T-helper 2 cell treated with Interferon-gamma antibody and Interleukin-4, amounts not matched to agents 5 μg/mL and 100 μg/mL, for 36 hours (primary cell): ENCODE data around the gene TPRG1L.
A peak's percentile ranks its signal among the peaks of the same experiment; 100 is the strongest.
"Not testable (repeated sequence)": the region's sequence is repeated elsewhere in the genome, so short reads cannot be mapped to it uniquely, and the experiment has no call there.

Source experiments
- DNase-seq: peaks from one replicate; pipeline ENCODE4 v3.0.0; 2021; ENCODE audit warnings: low spot score
- H3K27ac Mint-ChIP-seq: one replicate; pipeline ENCODE4 v1.8.0; 2021; ENCODE audit warnings: mild to moderate bottlenecking, mixed read lengths
- H3K27me3 Mint-ChIP-seq: one replicate; pipeline ENCODE4 v1.8.0; 2021; ENCODE audit warnings: low read depth, mixed read lengths
- H3K36me3 Mint-ChIP-seq: one replicate; pipeline ENCODE4 v1.8.0; 2021; ENCODE audit warnings: low read depth, mixed read lengths
- H3K4me1 Mint-ChIP-seq: one replicate; pipeline ENCODE4 v1.8.0; 2021; ENCODE audit warnings: low read depth, mixed read lengths
- H3K4me3 Mint-ChIP-seq: one replicate; pipeline ENCODE4 v1.8.0; 2022; ENCODE audit warnings: mild to moderate bottlenecking, moderate library complexity, mixed read lengths
- H3K9me3 Mint-ChIP-seq: one replicate; pipeline ENCODE4 v1.8.0; 2021; ENCODE audit warnings: mixed read lengths

Gene TPRG1L

DNA sequence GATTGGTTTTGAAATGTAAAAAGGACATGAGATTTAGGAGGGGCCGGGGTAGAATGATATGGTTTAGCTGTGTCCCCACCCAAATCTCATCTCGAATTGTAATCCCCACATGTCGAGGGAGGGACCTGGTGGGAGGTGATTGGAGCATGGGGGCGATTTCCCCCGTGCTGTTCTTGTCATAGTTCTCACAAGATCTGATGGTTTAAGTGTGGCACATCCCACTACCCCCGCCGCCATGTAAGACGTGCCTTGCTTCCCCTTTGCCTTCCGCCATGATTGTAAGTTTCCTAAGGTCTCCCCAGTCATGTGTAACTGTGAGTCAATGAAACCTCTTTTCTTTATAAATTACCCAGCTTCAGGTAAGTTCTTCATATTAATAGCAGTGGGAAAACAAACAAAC, 2.7 kb upstream of the TPRG1L start:
- H3K4me3 Mint-ChIP-seq, DNase-seq, H3K36me3 Mint-ChIP-seq, H3K27me3 Mint-ChIP-seq, H3K27ac Mint-ChIP-seq, H3K9me3 Mint-ChIP-seq: not testable (repeated sequence)
- peaks cover 21% of the 10 kb centered on the region for H3K4me1 Mint-ChIP-seq

DNA sequence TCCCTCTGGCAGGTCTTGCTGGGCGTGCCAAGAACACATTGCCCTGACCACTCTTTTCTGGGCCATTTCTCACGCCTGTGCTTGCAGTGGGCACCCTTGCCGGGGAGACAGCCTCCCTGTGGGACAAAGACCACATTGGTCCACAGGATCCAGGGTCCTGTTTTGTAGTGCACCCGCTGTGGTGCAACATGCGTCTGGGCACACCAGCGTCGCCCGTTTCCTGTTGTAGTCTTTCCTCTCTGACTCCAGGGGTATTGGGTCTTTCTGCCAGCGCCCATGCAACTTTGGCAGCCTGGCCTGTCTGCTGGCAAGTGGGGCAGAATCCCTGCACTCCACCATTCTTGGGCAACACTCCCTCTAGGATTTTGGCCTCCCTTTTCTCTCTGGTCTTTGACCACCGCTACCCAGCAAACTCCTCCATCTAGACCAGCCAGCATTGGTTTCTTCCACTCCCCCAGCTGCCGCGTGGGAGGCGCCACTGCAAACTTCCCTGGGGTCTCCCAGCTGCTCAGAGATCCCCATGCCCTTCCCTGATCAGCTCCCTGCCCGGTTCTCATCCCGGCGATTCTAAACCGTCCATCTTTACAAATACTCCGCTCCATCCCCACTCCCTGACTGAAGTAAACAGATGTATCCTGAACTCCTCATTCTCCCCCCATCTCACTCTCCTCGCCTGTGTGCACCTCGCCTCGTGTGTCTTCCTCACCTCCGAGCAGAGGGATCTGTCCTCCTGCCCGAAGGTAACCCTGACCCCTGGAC, 1.2 kb upstream of the TPRG1L start:
- Mint-ChIP-seq H3K27ac (peak overlapping the region; percentile 96), H3K4me3 (peak overlapping the region; percentile 89), H3K9me3 (no peaks in the 10 kb centered on the region), H3K4me1 (peaks cover 21% of the 10 kb centered on the region), H3K36me3 (peaks cover 1% of the 10 kb centered on the region), H3K27me3 (peaks cover 9% of the 10 kb centered on the region)
- DNase-seq = no peak

DNA sequence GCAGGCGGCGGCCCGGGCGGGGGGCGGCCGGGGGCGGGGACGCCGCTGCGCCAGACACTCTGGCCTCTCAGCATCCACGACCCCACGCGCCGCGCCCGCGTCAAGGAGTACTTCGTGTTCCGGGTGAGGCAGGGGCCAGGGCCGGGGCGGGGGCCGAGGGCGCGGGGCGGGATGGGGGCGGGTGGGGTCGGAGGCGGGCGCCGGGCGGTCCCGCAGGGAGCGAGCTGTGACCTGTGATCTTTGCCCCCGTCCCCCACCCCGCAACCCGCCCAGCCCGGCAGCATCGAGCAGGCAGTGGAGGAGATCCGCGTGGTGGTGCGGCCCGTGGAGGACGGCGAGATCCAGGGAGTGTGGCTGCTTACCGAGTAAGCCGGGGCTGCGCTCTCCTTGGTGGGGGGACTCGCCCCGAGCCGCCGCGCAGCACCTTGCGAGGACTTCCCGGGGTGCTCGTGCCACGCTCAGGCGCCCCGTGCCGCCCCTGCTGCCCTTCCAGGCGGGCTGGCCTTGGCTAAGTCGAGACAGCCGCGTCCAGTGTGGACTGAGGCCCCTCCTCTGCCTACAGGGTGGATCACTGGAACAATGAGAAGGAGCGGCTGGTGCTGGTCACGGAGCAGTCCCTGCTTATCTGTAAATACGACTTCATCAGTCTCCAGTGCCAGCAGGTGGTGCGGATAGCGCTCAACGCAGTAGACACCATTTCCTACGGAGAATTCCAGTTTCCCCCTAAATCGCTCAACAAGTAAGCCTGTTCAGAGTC, 514 bp downstream of the TPRG1L start:
- Mint-ChIP-seq H3K36me3 (peaks cover 1% of the 10 kb centered on the region), H3K4me3 (peak overlapping the region; percentile 89), H3K9me3 (no peaks in the 10 kb centered on the region), H3K27me3 (peaks cover 9% of the 10 kb centered on the region), H3K27ac (peak overlapping the region; percentile 96), H3K4me1 (peaks cover 19% of the 10 kb centered on the region)
- no peak for DNase-seq

DNA sequence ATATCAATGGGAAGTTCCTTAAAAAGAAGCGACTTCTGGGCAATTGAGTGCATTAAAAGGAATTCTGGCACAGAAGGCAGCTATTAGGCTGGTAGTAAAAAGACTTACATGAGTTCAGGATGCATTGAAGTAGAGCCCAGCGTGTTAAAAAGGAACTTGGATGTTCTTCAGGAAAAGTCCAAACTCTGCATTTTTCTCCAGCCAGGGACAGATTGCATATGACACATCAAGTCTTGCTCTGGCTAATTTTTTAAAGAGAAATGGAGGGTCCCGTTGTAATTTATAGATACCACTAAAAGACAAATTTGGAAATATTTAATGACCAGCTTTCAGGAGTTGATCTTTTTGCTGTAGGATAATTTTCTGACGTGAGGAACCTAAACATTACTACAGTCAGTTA, 1.2 kb downstream of the TPRG1L start:
- H3K4me1 Mint-ChIP-seq = peaks cover 19% of the 10 kb centered on the region
- H3K36me3 Mint-ChIP-seq = peaks cover 1% of the 10 kb centered on the region
- peak overlapping the region; percentile 19 for H3K27ac Mint-ChIP-seq
- H3K4me3 Mint-ChIP-seq = peak overlapping the region; percentile 89
- DNase-seq = no peak
- H3K27me3 Mint-ChIP-seq = peaks cover 9% of the 10 kb centered on the region
- H3K9me3 Mint-ChIP-seq = no peaks in the 10 kb centered on the region

DNA sequence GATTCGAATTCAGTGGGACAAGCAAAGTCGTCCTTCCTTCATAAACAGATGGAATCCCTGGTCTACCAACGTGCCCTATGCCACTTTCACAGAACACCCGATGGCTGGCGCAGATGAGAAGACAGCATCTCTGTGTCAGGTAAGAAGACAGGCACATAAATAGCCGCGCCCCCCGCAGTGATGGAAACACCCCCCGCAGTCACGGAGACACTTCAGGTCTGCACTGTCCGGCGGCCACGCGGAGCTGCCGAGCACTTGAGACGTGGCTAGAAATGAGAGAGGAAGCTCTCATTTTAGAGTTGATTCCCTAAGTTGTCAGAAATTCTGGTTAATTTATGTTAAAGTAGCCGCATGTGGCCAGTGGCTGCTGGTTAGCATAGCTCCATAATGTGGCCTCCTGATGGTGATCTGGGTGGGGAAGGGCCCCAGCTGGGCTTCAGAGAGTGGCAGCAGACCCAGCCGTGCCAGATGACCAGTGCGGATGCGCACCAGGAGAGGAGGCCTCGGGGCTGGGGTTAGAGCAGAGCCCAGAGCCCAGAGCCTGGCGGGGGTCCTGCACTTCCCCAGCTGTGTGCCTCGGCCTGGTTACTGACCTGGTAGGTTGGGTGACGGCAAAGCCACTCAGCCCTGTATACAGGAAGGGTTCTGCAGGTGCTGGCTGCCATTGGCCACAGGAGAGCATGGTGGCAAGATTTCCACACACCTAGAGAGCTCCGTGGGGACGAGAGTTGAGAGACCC, 2.9 kb downstream of the TPRG1L start:
- H3K9me3 Mint-ChIP-seq = no peaks in the 10 kb centered on the region
- no peak for DNase-seq
- H3K36me3 Mint-ChIP-seq = peaks cover 1% of the 10 kb centered on the region
- peaks cover 16% of the 10 kb centered on the region for H3K4me1 Mint-ChIP-seq
- no peak overlapping the region for H3K4me3 Mint-ChIP-seq
- H3K27ac Mint-ChIP-seq = no peak overlapping the region
- H3K27me3 Mint-ChIP-seq = peaks cover 9% of the 10 kb centered on the region

DNA sequence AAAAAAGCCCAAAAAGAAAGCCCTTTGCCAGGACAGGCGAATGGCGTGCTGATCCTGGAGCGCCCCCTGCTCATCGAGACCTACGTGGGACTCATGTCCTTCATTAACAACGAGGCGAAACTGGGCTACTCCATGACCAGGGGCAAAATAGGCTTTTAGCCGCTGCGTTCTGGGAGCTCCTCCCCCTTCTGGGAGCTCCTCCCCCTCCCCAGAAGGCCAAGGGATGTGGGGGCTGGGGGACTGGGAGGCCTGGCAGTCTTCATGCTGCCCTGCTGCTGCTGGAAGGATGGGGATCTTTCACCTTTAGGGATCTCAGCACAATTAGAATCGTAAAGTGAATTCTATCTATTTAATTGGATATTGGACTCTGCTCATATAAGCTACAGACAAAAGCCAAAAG, 3.6 kb downstream of the TPRG1L start:
- Mint-ChIP-seq H3K4me1 (peaks cover 14% of the 10 kb centered on the region), H3K36me3 (peaks cover 3% of the 10 kb centered on the region), H3K27me3 (peaks cover 7% of the 10 kb centered on the region), H3K4me3 (no peak overlapping the region), H3K9me3 (no peaks in the 10 kb centered on the region), H3K27ac (no peak overlapping the region)
- no peak for DNase-seq

DNA sequence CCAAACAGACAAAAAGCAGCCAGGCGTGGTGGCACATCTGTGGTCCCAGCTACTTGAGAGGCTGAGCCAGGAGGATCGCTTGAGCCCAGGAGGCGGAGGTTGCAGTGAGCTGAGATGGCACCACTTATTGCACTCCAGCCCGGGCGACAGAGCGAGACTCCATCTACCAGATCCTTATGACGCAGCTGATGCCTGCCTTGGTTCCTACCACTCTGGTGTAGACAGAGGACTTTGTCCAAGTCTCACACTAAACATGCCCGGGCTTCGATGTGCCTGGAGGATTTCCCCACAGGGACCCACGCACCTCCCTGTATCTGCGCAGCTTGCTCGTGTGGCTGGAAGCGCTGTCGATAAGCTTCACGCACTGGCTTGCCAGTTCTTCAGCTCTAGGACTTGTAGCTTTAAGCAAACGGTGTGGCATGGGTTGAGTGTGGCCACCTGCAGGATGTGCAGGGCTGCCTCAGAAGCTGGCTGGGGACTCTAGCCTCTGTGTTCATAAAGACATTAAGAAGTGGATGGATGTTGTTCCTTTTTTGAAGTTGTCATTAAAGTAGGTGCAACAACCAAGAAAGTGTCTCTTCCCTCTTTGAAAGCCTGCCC, 4.8 kb downstream of the TPRG1L start:
- DNase-seq = no peak
- Mint-ChIP-seq H3K27me3 (no peaks in the 10 kb centered on the region), H3K4me3 (no peak overlapping the region), H3K9me3 (no peaks in the 10 kb centered on the region), H3K27ac (no peak overlapping the region), H3K4me1 (peaks cover 5% of the 10 kb centered on the region), H3K36me3 (peaks cover 3% of the 10 kb centered on the region)

DNA sequence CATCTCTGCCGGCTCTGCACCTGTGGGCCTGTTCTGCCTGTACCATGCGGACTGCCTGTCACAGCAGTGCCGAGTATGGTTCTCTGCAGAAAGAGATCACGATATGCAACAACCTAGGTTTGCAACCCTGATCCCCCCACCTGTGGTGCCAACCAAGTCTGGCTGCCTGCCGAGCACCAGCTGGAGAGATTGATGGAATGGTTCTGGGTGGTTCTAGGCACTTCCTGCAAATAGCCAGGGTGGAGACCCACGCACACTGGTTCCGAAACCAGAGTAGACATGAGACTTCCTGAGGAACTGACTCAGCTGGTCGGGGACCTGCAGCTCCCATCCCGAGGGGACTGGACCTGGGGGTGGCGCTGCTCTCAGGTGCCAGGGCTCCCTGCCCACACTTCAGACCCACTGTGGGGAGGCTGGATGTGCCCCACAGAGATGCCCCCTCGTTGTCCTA, 5.4 kb downstream of the TPRG1L start:
- H3K4me3 Mint-ChIP-seq = no peak overlapping the region
- no peaks in the 10 kb centered on the region for H3K27me3 Mint-ChIP-seq
- no peaks in the 10 kb centered on the region for H3K9me3 Mint-ChIP-seq
- peaks cover 2% of the 10 kb centered on the region for H3K36me3 Mint-ChIP-seq
- H3K27ac Mint-ChIP-seq = no peak overlapping the region
- DNase-seq = no peak
- peaks cover 5% of the 10 kb centered on the region for H3K4me1 Mint-ChIP-seq

DNA sequence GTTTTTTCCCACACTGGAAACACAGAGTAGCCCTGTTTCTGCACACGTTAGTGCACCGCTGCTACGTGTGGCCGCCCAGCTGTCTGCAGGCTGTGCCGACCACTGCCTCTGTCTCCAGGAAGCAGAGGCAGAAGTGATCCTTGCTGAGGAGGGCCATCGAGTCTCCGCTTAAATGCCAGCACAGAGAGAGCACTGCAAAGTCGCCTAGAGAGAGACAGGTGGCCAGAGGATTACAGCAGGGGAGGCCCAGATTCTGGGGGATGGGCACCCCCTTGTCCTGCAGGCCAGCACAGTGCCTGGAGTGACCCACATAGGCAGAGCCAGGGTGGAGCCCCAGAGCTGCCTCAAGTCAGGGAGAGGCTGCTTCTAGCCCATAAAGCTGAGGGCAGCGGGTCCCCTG, 6.1 kb downstream of the TPRG1L start:
- no peak for DNase-seq
- no peaks in the 10 kb centered on the region for H3K9me3 Mint-ChIP-seq
- H3K27ac Mint-ChIP-seq = no peak overlapping the region
- H3K27me3 Mint-ChIP-seq = no peaks in the 10 kb centered on the region
- H3K4me3 Mint-ChIP-seq = no peak overlapping the region
- peaks cover 1% of the 10 kb centered on the region for H3K4me1 Mint-ChIP-seq
- H3K36me3 Mint-ChIP-seq = peaks cover 5% of the 10 kb centered on the region

DNA sequence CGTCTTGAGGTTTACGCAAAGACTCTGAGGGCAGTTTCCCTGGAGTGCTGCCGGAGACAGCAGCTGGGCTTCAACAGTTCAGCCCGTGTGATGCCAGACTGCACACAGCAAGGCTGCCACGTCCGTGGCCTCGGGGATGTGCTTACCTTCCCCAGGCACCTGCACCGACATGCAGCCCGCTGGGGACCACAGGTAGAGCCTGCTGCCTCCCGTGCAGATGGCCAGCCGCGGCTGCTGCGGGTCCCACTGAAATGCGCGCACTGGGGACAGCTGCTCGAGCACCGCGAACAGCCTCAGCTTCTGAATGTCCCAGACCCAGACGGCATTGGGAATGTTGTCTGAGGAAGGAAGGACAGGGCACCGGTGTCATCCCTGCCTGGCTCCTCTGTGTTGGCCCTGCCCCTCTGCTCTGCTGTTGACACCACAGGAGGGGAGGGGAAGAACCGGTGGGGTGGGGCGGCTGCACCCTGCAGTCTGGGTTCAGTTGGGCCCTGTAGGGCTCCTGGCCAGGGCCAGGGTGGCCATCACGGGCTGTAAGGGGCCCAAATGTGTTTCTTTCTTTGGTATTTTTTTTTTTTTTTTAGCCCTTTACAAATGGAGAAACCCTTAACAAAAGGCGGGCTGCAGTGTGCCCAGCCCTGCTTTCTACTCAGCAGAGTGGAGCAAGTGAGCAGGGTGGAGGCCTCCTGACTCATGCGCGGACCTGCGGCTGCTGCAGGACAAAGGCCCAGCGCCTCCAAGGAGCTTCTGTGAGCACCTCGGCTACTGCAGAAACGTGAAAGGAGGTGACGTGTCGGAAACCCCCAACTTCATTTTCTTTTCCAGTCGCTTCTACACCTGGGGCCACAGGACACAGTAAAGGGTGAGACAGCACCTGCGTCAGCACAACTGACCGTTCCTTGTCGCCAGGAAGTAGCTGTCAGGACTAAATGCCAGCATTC, 6.8 kb downstream of the TPRG1L start:
- Mint-ChIP-seq H3K36me3 (peaks cover 10% of the 10 kb centered on the region), H3K27ac (no peak overlapping the region), H3K27me3 (no peaks in the 10 kb centered on the region), H3K4me1 (no peaks in the 10 kb centered on the region), H3K4me3 (no peak overlapping the region), H3K9me3 (no peaks in the 10 kb centered on the region)
- no peak for DNase-seq

DNA sequence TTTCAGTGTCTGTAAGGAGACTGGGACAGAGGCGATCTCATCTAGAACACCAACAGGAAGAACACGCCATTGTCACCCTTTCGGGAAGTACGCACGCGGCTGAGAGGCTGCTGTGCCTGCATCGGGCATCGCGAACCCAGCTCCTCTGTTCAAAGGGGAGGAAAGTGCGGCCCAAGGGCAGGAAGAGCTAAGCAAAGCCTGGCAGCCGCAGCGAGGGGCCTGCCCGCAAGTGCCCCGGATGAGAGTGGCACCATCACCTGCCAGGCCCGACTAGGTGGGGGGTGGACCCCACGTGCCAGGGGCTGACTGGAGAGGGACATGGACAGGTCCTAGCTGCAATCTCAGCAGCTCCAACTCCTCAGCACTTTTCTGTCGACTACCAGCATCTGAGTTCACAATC, 7.5 kb downstream of the TPRG1L start:
- Mint-ChIP-seq H3K27me3 (no peaks in the 10 kb centered on the region), H3K27ac (no peak overlapping the region), H3K4me1 (no peaks in the 10 kb centered on the region), H3K36me3 (peaks cover 15% of the 10 kb centered on the region), H3K4me3 (no peak overlapping the region), H3K9me3 (no peaks in the 10 kb centered on the region)
- no peak for DNase-seq

DNA sequence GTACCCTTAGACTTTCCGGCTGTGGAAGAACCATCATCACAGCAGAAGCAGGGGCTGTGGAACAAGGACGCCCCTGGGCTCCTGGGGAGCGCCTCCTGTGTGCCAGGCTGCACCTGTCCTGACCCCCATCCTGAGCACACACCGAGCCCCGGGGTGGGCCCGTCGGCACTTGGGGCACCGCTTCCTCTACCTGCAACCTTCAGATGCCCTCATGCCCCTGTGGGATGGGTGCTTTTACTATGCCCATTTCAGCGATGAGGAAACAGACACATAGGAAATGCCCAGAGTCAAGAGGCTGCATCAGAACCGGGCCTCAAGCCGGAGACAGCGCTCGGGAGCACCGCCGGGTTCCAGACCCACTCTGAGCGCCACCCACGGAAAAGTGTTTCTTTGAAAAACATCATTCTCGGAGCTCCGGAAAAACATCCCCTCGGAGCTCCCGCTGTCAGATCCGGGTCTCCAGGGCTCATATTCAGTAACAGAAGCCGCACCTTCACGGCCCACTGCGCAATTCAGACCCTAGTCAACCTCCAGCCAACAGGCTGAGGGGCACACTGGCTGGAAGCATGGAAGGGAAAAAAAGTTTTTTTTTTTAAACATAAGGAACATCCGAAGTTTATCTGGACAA, 8.0 kb downstream of the TPRG1L start:
- Mint-ChIP-seq H3K27me3 (no peaks in the 10 kb centered on the region), H3K27ac (no peak overlapping the region), H3K4me1 (no peaks in the 10 kb centered on the region), H3K36me3 (peaks cover 15% of the 10 kb centered on the region), H3K4me3 (no peak overlapping the region), H3K9me3 (no peaks in the 10 kb centered on the region)
- DNase-seq = no peak
